CD1c-positive myeloid dendritic cell (primary cell): ENCODE data around the gene PAF1.

ENCODE experiments used
- DNase-seq: peaks from one replicate; pipeline ENCODE4 v3.0.0-alpha.2; 2016; ENCODE audit errors: extremely low spot score

Gene PAF1

DNA sequence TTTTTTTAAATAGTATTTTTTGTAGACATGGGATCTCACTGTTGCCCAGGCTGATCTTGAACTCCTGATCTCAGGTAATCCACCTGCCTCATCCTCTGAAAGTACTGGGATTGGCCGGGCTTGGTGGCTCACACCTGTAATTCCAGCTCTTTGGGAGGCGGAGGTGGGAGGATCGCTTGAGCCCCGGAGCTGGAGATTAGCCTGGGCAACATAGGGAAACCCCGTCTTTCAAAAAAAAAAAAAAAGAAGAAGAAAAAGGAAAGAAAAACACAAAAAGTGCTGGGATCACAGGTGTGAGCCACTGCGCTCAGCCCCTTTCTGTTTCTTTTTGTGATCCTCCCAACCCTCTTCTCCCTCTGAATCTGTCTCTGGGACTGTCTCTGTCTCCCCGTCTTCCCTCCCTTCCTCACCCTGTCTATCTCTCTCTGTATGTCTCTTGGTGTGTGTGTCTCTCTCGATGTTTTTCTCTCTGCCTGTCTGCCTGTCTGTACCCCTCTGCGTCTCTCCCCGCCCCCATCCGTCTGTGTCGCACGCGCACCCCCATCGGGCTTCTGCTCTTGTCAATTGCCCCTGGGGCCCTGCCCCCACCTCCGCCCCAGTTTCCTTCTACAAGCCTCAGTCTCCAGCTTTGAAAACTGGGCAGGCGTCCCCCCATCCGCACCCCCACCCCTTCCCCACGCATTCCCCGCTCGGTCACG lies 15.2 kb upstream of the PAF1 start:
- no peak for DNase-seq

DNA sequence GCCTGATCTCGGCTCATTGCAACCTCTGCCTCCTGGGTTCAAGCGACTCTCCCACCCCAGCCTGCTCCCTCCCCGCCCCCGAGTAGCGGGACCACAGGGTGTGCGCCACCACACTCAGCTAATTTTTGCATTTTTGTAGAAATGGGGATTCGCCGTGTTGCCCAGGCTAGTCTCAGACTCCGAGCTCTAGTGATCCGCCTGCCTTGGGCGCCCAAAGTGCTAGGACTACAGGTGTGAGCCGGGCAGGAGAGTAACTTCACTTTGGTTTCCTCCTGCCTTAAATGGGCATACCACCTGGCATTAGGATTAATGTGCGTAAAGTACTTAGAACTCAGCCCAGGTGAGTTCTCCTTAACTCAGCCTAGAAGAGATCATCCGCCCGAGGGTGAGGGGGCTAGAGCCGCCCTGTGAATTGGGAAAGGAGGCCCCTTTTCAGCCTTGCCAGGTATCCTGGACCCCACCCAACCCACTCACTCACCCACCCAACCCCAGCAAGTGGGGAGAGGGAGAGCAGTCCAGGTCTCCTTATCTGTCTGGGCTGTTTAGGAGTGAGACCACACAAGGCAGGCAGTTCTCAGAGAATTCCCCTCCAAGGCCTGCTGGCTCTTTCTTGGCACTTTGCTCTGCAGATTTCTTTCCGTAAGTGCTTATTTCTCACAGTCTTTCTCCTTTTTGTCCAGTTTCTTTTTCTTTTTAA lies 14.5 kb upstream of the PAF1 start:
- peak; percentile 13 for DNase-seq

DNA sequence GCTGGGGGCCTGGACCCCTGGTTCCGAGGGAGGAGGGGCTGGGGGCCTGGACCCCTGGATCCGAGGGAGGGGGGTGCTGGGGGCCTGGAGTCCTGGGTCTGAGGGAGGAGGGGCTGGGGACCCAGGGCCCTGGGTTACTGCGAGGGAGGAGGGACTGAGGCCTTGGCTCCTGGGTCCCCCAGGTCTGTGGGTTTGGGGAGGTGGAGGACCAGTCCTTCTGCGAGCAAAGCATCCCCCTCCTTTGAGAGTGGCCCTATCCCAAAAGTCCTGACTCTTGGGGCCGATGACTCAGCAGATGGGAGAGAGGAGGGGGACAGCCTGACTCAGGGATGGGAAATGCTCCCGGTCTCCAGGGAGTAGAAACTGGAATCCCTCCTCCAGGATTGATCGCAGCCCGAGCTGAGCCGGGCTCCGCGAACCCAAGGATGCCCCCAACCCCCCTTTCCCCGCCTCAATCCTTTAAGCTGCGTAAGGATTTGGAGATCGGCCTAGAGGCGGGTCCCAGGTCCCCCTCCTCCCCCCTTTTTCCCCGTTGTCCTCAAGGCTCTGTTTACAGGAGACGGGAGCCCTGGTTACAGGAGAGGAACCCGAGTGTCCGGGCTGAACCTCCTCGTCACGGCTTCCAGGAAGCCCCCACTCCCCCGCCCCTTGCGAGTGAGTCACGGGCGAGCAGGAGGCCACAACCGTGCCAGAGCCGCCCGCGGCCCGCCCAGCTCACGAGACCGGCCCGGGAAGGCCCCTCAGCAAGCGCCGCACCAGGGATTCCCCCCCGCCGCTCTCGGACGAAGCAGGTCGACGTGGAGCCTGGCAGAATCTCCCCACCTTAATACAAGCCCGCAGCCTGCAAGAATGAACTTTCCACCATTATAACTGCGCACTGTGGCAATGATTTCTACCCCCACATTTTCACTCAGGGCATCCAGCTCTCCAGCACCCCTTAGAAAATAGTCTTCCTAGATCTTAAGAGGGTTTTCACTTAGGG lies 12.7 kb upstream of the PAF1 start:
- peak; percentile 98 for DNase-seq

- peak; percentile 92 for DNase-seq
These were observed 11.7 kb upstream of the PAF1 start for GRCh38 chr19:39402346-39403300.

- DNase-seq, result peak; percentile 90
These were observed 10.8 kb upstream of the PAF1 start for GRCh38 chr19:39401549-39402345.

GRCh38 chr19:39401070-39401548 lies 10.2 kb upstream of the PAF1 start:
- DNase-seq, result no peak

- no peak for DNase-seq
These were observed 9.2 kb upstream of the PAF1 start for GRCh38 chr19:39400061-39400460.

- no peak for DNase-seq
These were observed 8.8 kb upstream of the PAF1 start for GRCh38 chr19:39399668-39400050.

DNA sequence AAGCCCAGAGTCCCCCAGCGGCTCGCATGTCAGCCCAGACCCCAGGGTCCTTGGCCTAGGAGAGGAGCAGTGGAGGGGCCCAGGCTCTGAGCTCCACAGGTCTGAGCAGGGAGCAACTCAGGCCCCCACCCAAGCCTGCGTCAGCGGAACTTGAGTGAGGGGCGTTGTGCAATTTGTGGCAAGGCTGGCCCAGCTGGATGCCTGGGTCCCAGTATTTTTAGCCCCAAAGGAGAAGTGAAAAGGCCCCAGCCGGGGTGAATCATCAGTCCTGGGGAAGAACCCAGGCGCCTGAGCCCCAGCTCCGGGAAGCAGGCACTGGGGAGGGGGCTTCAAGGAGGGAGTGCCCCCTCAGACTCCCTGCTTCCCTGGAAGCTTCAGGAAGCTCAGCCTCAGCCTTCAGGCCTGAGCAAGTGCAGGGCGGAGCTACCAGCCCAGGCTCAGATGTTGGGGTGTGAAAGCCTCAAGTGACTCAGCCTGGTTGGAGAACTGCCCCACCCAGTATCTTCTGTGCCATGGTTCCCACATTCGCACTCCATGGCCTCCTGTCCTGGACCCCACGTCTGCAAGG lies 7.5 kb upstream of the PAF1 start:
- peak; percentile 94 for DNase-seq

DNA sequence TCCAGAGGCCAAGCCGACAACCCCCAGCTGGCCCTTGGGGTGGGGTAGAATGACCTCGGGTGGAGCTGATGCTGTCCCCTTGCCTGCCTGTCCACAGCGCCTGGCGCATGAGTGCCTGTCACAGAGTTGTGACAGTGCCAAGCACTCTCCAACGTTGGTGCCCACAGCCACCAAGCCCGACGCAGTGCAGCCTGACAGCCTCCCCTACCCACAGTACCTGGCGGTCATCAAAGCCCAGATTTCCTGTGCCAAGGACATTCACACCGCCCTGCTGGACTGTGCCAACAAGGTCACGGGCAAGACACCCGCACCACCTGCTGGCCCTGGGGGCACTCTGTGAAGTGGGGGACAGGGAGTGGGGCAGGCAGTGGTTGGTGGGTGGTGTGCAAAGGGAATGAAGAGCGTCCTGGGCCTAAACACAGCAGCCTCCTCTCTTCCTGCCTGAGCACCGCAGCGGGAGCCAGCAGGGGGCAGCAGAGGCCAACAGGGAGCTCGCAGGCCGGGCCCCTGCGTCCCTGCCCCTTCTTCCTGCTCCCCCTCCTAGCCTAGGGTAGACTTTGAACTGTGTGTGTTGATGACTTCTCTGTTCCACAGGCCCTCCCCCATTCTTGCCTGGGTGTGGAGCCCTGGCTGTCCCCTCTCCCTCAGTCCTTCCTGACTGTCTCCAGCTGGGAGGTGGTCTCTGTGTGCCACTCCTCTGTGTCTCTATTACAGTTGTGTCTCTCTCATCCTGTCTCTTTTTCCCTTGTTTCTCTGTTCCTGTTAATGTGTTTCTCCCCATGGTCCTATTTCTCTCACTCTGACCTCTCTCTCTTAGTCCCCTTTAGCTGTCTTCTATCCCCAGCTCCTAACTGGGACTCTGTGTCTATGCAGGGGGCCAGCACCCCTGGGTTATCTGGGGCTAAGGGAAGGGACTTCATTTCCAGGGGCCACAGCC lies 6.7 kb upstream of the PAF1 start:
- peak; percentile 94 for DNase-seq

GRCh38 chr19:39390451-39390750 lies 505 bp downstream of the PAF1 start:
- peak; percentile 60 for DNase-seq

- no peak for DNase-seq
These were observed 1.1 kb downstream of the PAF1 start for GRCh38 chr19:39389631-39390414.

GRCh38 chr19:39388657-39389056 lies 2.2 kb downstream of the PAF1 start:
- no peak for DNase-seq

DNA sequence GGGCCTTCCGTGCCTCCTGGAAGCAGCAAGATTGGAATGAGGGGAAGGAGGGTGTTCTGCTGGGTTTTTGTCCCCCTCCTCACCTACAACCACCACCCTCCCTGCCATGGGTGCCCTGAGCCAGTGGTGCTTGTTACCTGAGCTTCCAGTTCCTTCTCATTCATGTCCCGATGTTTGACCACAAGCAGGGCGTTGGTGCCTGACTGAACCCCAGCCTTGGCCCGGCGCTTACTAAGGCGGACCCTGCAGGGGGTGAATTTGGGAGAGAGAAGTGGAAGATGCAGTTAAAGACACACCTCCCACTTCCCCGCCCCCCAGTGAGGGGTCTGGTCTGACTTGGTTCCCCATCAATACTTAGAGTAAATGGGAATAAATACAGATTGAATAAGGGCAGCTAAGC lies 4.3 kb downstream of the PAF1 start:
- no peak for DNase-seq

DNA sequence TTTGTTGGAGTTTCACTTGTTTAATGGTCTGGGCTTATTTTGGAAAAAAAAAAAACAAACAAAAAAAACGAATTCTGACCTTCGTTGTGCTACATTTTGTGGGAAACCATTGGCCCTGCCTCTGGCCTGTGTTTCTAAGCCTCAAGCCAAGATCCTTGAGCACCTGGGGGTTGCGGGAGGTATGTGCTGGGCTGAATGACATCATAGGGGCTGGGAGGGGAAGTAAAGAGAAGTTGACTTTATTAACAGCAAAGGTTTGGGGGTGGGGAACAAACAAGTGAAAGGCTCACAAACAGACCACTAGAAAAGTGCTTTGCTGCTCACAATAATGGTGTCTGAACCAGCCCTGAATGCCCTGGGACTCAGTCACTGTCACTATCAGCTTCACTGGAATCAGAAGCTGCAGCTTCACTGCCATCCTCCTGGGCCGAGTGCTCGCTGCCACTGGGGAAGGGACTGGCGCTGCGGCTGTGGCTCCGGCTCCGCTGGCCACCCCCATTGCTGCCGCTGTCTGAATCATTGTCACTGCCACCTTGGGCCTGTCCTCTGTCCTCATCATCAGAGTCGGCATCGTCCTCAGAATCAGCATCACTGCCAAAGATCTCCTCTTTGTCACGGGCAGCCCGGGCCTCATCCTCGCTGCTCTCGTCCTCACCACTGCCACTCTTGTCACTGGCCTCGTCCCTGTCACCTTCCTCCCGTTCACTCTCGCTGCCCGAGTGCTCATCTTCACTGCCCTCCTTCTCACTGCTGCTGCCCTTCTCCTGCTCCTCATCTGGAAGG lies 5.1 kb downstream of the PAF1 start:
- no peak for DNase-seq

DNA sequence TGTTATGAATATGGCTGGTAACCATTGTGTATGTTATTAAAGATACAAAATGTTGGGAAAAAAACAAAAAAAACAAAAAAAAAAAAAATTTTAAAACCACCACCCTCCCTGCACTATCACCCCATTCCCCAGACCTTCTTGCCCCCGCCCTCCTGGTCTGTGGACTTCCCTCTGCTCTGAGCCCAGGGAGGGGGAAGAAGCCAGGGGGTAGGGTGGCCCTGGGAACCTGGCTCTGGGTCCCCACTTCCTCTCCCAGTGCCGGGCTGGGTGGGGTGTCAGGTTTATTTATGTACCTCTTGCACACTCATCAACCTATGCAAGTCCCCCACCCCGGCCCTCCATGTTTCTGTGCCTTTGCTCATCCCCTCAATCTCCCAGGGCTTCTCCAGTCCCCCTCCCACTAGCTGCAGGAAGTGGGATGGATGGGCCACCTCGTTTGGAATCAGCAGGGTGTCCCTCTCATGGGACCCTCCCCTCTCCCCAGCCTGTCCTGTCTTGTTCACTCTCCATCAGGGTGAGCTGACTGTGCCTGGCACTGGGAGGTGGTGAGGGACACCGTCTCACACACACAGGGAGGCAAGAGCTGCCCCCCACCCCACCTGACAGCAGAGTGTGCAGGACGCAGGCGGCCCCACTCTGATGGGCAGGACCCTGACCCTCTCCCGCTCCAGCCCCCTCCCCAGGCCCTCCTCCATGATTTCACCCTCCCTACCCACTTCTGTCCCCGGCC lies 5.9 kb downstream of the PAF1 start:
- no peak for DNase-seq
